ENCODE measurements around the gene OR9G4. TPM values are rescaled to one million over a fixed set of nuclear protein-coding genes. Genes with fewer than 3 reads are reported as not detected.

The OR9G4 gene
- polyA plus RNA-seq, 1 experiment = not detected

- POLR2A ChIA-PET = no interaction called here
- Histone ChIP-seq H3K9me3 (ENCODE audit: control insufficient read depth, insufficient read depth, low read length) (peaks cover 10% of the 10 kb centered on the region), H3K27ac (ENCODE audit: low read depth, low read length) (no peak overlapping the region), H3K4me3 (ENCODE audit: low read depth, low read length) (no peak overlapping the region), H3K27me3 (ENCODE audit: control insufficient read depth, insufficient read depth, low read length) (no peaks in the 10 kb centered on the region)
- TF ChIP-seq, protein P1, sequence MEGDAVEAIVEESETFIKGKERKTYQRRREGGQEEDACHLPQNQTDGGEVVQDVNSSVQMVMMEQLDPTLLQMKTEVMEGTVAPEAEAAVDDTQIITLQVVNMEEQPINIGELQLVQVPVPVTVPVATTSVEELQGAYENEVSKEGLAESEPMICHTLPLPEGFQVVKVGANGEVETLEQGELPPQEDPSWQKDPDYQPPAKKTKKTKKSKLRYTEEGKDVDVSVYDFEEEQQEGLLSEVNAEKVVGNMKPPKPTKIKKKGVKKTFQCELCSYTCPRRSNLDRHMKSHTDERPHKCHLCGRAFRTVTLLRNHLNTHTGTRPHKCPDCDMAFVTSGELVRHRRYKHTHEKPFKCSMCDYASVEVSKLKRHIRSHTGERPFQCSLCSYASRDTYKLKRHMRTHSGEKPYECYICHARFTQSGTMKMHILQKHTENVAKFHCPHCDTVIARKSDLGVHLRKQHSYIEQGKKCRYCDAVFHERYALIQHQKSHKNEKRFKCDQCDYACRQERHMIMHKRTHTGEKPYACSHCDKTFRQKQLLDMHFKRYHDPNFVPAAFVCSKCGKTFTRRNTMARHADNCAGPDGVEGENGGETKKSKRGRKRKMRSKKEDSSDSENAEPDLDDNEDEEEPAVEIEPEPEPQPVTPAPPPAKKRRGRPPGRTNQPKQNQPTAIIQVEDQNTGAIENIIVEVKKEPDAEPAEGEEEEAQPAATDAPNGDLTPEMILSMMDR (IDR thresholded peaks at IDR 0.05; ENCODE audit: low read depth, low read length) = no peak
- CTCF ChIA-PET = no interaction called here
- DNase-seq (ENCODE audit: low read depth, low spot score) = no peak
Measured at GRCh38 chr11:56751480-56751879, 3.0 kb upstream of the OR9G4 start.

- peaks cover 10% of the 10 kb centered on the region for H3K9me3 ChIP-seq (ENCODE audit: control insufficient read depth, insufficient read depth, low read length)
- H3K4me3 ChIP-seq (ENCODE audit: low read depth, low read length) = no peak overlapping the region
- CTCF ChIA-PET = no interaction called here
- no peak for DNase-seq (ENCODE audit: low read depth, low spot score)
- no peaks in the 10 kb centered on the region for H3K27me3 ChIP-seq (ENCODE audit: control insufficient read depth, insufficient read depth, low read length)
- TF ChIP-seq, protein P1 (IDR thresholded peaks at IDR 0.05; ENCODE audit: low read depth, low read length) = no peak
- H3K27ac ChIP-seq (ENCODE audit: low read depth, low read length) = no peak overlapping the region
- POLR2A ChIA-PET = no interaction called here
Measured at GRCh38 chr11:56750190-56750589, 1.7 kb upstream of the OR9G4 start.

- peaks cover 20% of the 10 kb centered on the region for H3K9me3 ChIP-seq (ENCODE audit: control insufficient read depth, insufficient read depth, low read length)
- no peak overlapping the region for H3K4me3 ChIP-seq (ENCODE audit: low read depth, low read length)
- TF ChIP-seq, protein P1 (IDR thresholded peaks at IDR 0.05; ENCODE audit: low read depth, low read length) = no peak
- ChIA-PET POLR2A (no interaction called here), CTCF (interaction anchor here (0.8 kb wide), 1 partner anchor 42 kb away, joined by 3 read pairs; no protein-coding TSS in a partner anchor)
- DNase-seq (ENCODE audit: low read depth, low spot score) = no peak
- no peaks in the 10 kb centered on the region for H3K27me3 ChIP-seq (ENCODE audit: control insufficient read depth, insufficient read depth, low read length)
- H3K27ac ChIP-seq (ENCODE audit: low read depth, low read length) = no peak overlapping the region
Measured at GRCh38 chr11:56740886-56741285, 7.6 kb downstream of the OR9G4 start.

DNA sequence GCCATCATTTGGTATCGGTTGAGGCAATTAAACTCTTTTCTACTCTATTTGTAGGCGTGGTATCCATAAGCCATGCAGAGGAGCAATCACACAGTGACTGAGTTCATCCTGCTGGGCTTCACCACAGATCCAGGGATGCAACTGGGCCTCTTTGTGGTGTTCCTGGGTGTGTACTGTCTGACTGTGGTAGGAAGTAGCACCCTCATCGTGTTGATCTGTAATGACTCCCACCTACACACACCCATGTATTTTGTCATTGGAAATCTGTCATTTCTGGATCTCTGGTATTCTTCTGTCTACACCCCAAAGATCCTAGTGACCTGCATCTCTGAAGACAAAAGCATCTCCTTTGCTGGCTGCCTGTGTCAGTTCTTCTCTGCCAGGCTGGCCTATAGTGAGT lies 8.4 kb downstream of the OR9G4 start:
- Histone ChIP-seq H3K9me3 (ENCODE audit: control insufficient read depth, insufficient read depth, low read length) (peaks cover 19% of the 10 kb centered on the region), H3K27ac (ENCODE audit: low read depth, low read length) (no peak overlapping the region), H3K27me3 (ENCODE audit: control insufficient read depth, insufficient read depth, low read length) (no peaks in the 10 kb centered on the region), H3K4me3 (ENCODE audit: low read depth, low read length) (no peak overlapping the region)
- TF ChIP-seq, protein P1 (IDR thresholded peaks at IDR 0.05; ENCODE audit: low read depth, low read length) = no peak
- POLR2A ChIA-PET = no interaction called here
- CTCF ChIA-PET = no interaction called here
- DNase-seq (ENCODE audit: low read depth, low spot score) = no peak

DNA sequence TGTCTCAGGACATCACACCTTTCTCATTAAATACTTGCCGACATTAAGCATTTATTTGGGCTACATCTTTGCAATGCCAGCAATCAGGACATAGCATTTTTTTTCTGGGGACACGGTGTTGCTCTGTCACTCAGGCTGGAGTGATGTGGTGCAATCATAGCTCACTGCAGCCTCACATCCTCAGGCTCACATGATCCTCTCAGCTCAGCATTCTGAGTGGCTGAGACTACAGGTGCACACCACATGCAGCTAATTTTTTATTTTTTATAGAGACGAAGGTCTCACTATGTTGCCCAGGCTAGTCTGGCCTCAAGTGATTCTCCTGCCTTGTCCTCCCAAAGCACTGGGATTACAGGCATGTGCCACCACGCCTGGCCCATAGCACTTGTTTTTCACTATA lies 28.0 kb downstream of the OR9G4 start:
- Histone ChIP-seq H3K27me3 (ENCODE audit: control insufficient read depth, insufficient read depth, low read length) (no peaks in the 10 kb centered on the region), H3K4me3 (ENCODE audit: low read depth, low read length) (no peak overlapping the region), H3K9me3 (ENCODE audit: control insufficient read depth, insufficient read depth, low read length) (no peaks in the 10 kb centered on the region; the same call in 1 of the 2 replicates), H3K27ac (ENCODE audit: low read depth, low read length) (no peak overlapping the region)
- TF ChIP-seq, protein P1 (IDR thresholded peaks at IDR 0.05; ENCODE audit: low read depth, low read length) = no peak
- POLR2A ChIA-PET = no interaction called here
- DNase-seq (ENCODE audit: low read depth, low spot score) = no peak
- CTCF ChIA-PET = no interaction called here

All from AG04450 (cell line).